Common myeloid progenitor, CD34-positive (primary cell): Measurements from ENCODE around the gene CELSR1.

Experiments
- CTCF ChIA-PET: fragments of 350-600 bp; sonication (Branson Sonifier 250); formaldehyde crosslinking; loops from one replicate; lab custom pipeline; 2021; ENCODE audit warnings: antibody characterized with exemption; lab: Charles Lee
- POLR2A ChIA-PET: fragments of 350-600 bp; sonication (Branson Sonifier 250); formaldehyde crosslinking; loops from one replicate; lab custom pipeline; 2021; ENCODE audit warnings: antibody characterized with exemption; lab: Charles Lee
- DNase-seq, 3 donors: peaks; one replicate each; pipeline versions ENCODE4 v3.0.0 to v3.0.0-alpha.2; 2013
- H3K27ac ChIP-seq, 2 experiments: 1 replicate in 1 of 2; 2 replicates in 1 of 2; pipeline ENCODE4 v1.7.0; 2013; ENCODE audit warnings: inconsistent platforms in 2 of 2, low read length in 2 of 2, mild to moderate bottlenecking in 2 of 2, low read depth in 1 of 2, moderate library complexity in 1 of 2; ENCODE audit not compliant: severe bottlenecking in 2 of 2, insufficient read depth in 1 of 2, poor library complexity in 1 of 2
- H3K27me3 ChIP-seq, 5 experiments: replicated peaks in 2 of 5; 1 replicate in 3 of 5; 2 replicates in 2 of 5; pipeline versions ENCODE4 v1.6.1 to v1.7.0; 2013; ENCODE audit warnings: low read length in 4 of 5, mild to moderate bottlenecking in 2 of 5, moderate library complexity in 2 of 5, inconsistent platforms in 1 of 5; ENCODE audit not compliant: insufficient read depth in 5 of 5, control insufficient read depth in 4 of 5
- H3K36me3 ChIP-seq, 4 experiments: 1 replicate in 2 of 4; 2 replicates in 2 of 4; pipeline versions ENCODE4 v1.6.1 to v1.7.0; 2013; ENCODE audit warnings: low read length in 3 of 4, control low read depth in 1 of 4, mild to moderate bottlenecking in 1 of 4; ENCODE audit not compliant: control insufficient read depth in 4 of 4, insufficient read depth in 4 of 4
- H3K4me1 ChIP-seq, 4 experiments: 1 replicate in 3 of 4; 2 replicates in 1 of 4; pipeline versions ENCODE4 v1.6.1 to v1.7.1; 2013; ENCODE audit warnings: low read length in 3 of 4, mild to moderate bottlenecking in 3 of 4, control low read depth in 1 of 4, inconsistent platforms in 1 of 4, moderate library complexity in 1 of 4; ENCODE audit not compliant: control insufficient read depth in 4 of 4, insufficient read depth in 4 of 4; ENCODE audit errors: control extremely low read depth in 1 of 4
- H3K4me3 ChIP-seq, 7 experiments: 1 replicate in 4 of 7; 2 replicates in 3 of 7; pipeline versions ENCODE4 v1.5.1 to v1.7.0; 2013; ENCODE audit warnings: mild to moderate bottlenecking in 7 of 7, low read length in 6 of 7, moderate library complexity in 6 of 7, inconsistent platforms in 2 of 7, low read depth in 2 of 7, control low read depth in 1 of 7; ENCODE audit not compliant: insufficient read depth in 4 of 7, control insufficient read depth in 1 of 7; ENCODE audit errors: extremely low read depth in 1 of 7
- H3K9me3 ChIP-seq, 5 experiments: 1 replicate in 4 of 5; 2 replicates in 1 of 5; pipeline versions ENCODE4 v1.6.1 to v1.7.1; 2013; ENCODE audit warnings: low read length in 4 of 5, mild to moderate bottlenecking in 2 of 5, inconsistent platforms in 1 of 5, low read depth in 1 of 5, moderate library complexity in 1 of 5; ENCODE audit not compliant: control insufficient read depth in 4 of 5, insufficient read depth in 2 of 5; ENCODE audit errors: control extremely low read depth in 1 of 5
- WGBS: methylation state at CpG from one replicate; pipeline ENCODE4 v1.1.5; 2013; ENCODE audit not compliant: insufficient coverage; 5-methylcytosine and 5-hydroxymethylcytosine counted together

The CELSR1 gene

DNA sequence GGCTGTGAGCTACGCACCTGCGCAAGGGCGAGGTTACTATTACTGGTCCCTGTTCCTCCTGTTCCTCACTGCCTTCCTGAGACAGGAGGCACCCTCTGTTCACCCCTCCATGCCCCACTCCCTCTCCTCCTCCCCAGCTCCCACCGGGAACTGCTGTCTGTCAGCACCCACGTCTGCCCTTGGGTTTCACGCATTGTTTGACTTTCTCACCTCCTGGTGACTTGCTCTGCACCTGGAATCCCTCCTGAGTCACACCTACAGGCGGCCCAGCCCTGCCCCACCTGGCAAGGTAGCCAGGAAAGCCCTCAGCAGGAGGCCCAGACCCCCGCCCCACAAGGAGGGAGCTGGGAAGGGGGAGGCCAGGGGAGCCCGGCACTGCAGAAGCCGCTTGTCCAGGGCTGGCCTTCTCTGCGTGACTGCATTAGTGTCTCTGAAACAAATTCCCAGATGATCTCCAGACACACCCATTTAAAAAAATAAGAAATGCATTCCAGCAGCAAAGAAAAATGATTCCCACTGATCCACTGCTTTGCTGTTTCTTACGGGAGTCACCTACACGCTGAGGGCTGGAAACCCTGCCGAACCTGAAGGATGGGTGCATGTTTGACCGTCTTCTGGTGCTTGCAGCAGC is 86.4 kb downstream of the CELSR1 start:
- no peak overlapping the region for H3K27ac ChIP-seq
- peaks cover 0 to 7% (median 2%) of the 10 kb centered on the region in 5 experiments for H3K27me3 ChIP-seq
- H3K9me3 ChIP-seq: no peaks in the 10 kb centered on the region
- DNase-seq: no peak
- no peaks in the 10 kb centered on the region for H3K36me3 ChIP-seq
- no peak overlapping the region for H3K4me3 ChIP-seq
- H3K4me1 ChIP-seq: no peaks in the 10 kb centered on the region
- CTCF ChIA-PET: no interaction called here
- POLR2A ChIA-PET: no interaction called here
- WGBS: 92% methylated on average over 10 of the region's 15 CpGs

GRCh38 chr22:46449974-46450745 is 87.3 kb downstream of the CELSR1 start:
- 97% methylated on average over 16 of the region's 16 CpGs for WGBS
- ChIA-PET CTCF (interaction anchor here (1.1 kb wide), 1 partner anchor 14 kb away, joined by 3 read pairs; no protein-coding TSS in a partner anchor), POLR2A (no interaction called here)
- Histone ChIP-seq H3K9me3 (no peaks in the 10 kb centered on the region), H3K4me1 (no peaks in the 10 kb centered on the region), H3K27ac (no peak overlapping the region), H3K36me3 (no peaks in the 10 kb centered on the region), H3K4me3 (no peak overlapping the region), H3K27me3 (peaks cover 0 to 7% (median 2%) of the 10 kb centered on the region in 5 experiments)
- DNase-seq: no peak

- Histone ChIP-seq H3K27ac (no peak overlapping the region), H3K36me3 (no peaks in the 10 kb centered on the region), H3K9me3 (no peaks in the 10 kb centered on the region), H3K4me1 (no peaks in the 10 kb centered on the region), H3K4me3 (no peak overlapping the region), H3K27me3 (peaks cover 0 to 7% (median 2%) of the 10 kb centered on the region in 5 experiments)
- WGBS: 100% methylated on average over 2 of the region's 2 CpGs
- DNase-seq: no peak
- ChIA-PET CTCF (interaction anchor here (1.1 kb wide), 1 partner anchor 15 kb away, joined by 3 read pairs; no protein-coding TSS in a partner anchor), POLR2A (interaction anchor here (0.7 kb wide), 1 partner anchor 1736 kb away, joined by 3 read pairs; no protein-coding TSS in a partner anchor)
These were observed 88.2 kb downstream of the CELSR1 start for GRCh38 chr22:46449116-46449691.

GRCh38 chr22:46448333-46448732 is 89.1 kb downstream of the CELSR1 start:
- H3K27ac ChIP-seq: no peak overlapping the region
- no peaks in the 10 kb centered on the region for H3K9me3 ChIP-seq
- peaks cover 0 to 7% (median 2%) of the 10 kb centered on the region in 5 experiments for H3K27me3 ChIP-seq
- WGBS: 100% methylated on average over 2 of the region's 6 CpGs
- H3K36me3 ChIP-seq: no peaks in the 10 kb centered on the region
- POLR2A ChIA-PET: interaction anchor here (0.7 kb wide), 1 partner anchor 1736 kb away, joined by 3 read pairs; no protein-coding TSS in a partner anchor
- CTCF ChIA-PET: no interaction called here
- no peaks in the 10 kb centered on the region for H3K4me1 ChIP-seq
- no peak overlapping the region for H3K4me3 ChIP-seq
- no peak for DNase-seq

- no peak overlapping the region for H3K27ac ChIP-seq
- 96% methylated on average over 4 of the region's 5 CpGs for WGBS
- DNase-seq: no peak
- no peaks in the 10 kb centered on the region for H3K36me3 ChIP-seq
- ChIA-PET POLR2A (no interaction called here), CTCF (no interaction called here)
- peaks cover 0 to 7% (median 0%) of the 10 kb centered on the region in 5 experiments for H3K27me3 ChIP-seq
- no peaks in the 10 kb centered on the region for H3K4me1 ChIP-seq
- H3K9me3 ChIP-seq: no peaks in the 10 kb centered on the region
- no peak overlapping the region for H3K4me3 ChIP-seq
These were observed 89.5 kb downstream of the CELSR1 start for GRCh38 chr22:46447906-46448305.

- Histone ChIP-seq H3K4me1 (no peaks in the 10 kb centered on the region), H3K27me3 (peaks cover 0 to 7% (median 0%) of the 10 kb centered on the region in 5 experiments), H3K9me3 (no peaks in the 10 kb centered on the region), H3K36me3 (no peaks in the 10 kb centered on the region), H3K4me3 (no peak overlapping the region), H3K27ac (no peak overlapping the region)
- CTCF ChIA-PET: no interaction called here
- WGBS: 95% methylated on average over 2 of the region's 4 CpGs
- POLR2A ChIA-PET: no interaction called here
- DNase-seq: no peak
These were observed 90.6 kb downstream of the CELSR1 start for GRCh38 chr22:46446799-46447198.
